A549 (cell line): ENCODE measurements around the gene CCN6. TPM values are rescaled to one million over a fixed set of nuclear protein-coding genes. Genes with fewer than 3 reads are reported as not detected.

ENCODE experiments used
- ATAC-seq, 2 experiments: fragments of 200-7000 bp in 1 of 2; fragments of >200 bp in 1 of 2; cut with Nextera tagmentation in 1 of 2; cut with Tn5 transposase in 1 of 2; 3 replicates each; pipeline versions ENCODE4 v1.8.0 to v1.9.1; 2018 to 2020; ENCODE audit warnings: mild to moderate bottlenecking in 1 of 2, moderate library complexity in 1 of 2
- CTCF ChIA-PET: fragments of 300-600 bp; sonication (Branson Sonifier 250); formaldehyde crosslinking; extraction: SDS; loops from one replicate; lab custom pipeline; 2021; ENCODE audit warnings: antibody characterized with exemption, inconsistent platforms; lab: Yijun Ruan, JAX
- POLR2A ChIA-PET: fragments of 350-600 bp; formaldehyde crosslinking; extraction: SDS; loops from one replicate; lab custom pipeline; 2021; ENCODE audit warnings: antibody characterized with exemption, inconsistent platforms; lab: Yijun Ruan, JAX
- DNase-seq, 2 experiments: peaks; one replicate each; pipeline versions ENCODE4 v3.0.0 to v3.0.0-alpha.2; 2011 to 2016; ENCODE audit warnings: low read depth in 1 of 2, low spot score in 1 of 2
- FAIRE-seq: peaks from 2 replicates; lab custom pipeline; 2011; peaks lifted over from hg19 to GRCh38; lab: Jason Lieb, UNC
- H3K27ac ChIP-seq, 2 experiments: fragments of >200 bp; sonication (Bioruptor Twin); formaldehyde crosslinking; 3 replicates each; pipeline ENCODE4 v1.5.1; 2016 to 2017
- H3K4me1 ChIP-seq: fragments of >200 bp; sonication (Bioruptor Twin); formaldehyde crosslinking; 3 replicates; pipeline ENCODE4 v1.6.1; 2016
- H3K4me2 ChIP-seq: fragments of >200 bp; sonication (Bioruptor Twin); formaldehyde crosslinking; 3 replicates; pipeline ENCODE4 v1.6.1; 2016
- H3K4me3 ChIP-seq: fragments of >200 bp; sonication (Bioruptor Twin); formaldehyde crosslinking; 3 replicates; pipeline ENCODE4 v1.5.1; 2016
- H3K9me3 ChIP-seq: fragments of >200 bp; sonication (Bioruptor Twin); formaldehyde crosslinking; 3 replicates; pipeline ENCODE4 v1.6.1; 2016
- CBX8 ChIP-seq: fragments of 200-600 bp; sonication (generic); IDR thresholded peaks from 2 replicates; pipeline ENCODE4 v1.6.1; 2016
- FOSB ChIP-seq: fragments of 250-450 bp; sonication (Bioruptor Pico); IDR thresholded peaks from 2 replicates; pipeline ENCODE4 v1.5.0; 2020; ENCODE audit warnings: mild to moderate bottlenecking, moderate library complexity
- GATA3 ChIP-seq: IDR thresholded peaks from 2 replicates; pipeline ENCODE4 v1.6.1; 2012; ENCODE audit warnings: borderline replicate concordance
- HEYL ChIP-seq: fragments of 250-450 bp; sonication (Bioruptor Pico); IDR thresholded peaks from 2 replicates; pipeline ENCODE4 v1.8.0; 2021; ENCODE audit warnings: mild to moderate bottlenecking, moderate library complexity
- HOXA7 ChIP-seq: fragments of 250-450 bp; sonication (Bioruptor Pico); IDR thresholded peaks from 2 replicates; pipeline ENCODE4 v1.5.0; 2020; ENCODE audit warnings: mild to moderate bottlenecking, moderate library complexity
- HOXB13 ChIP-seq: fragments of 250-450 bp; sonication (Bioruptor Pico); IDR thresholded peaks from 2 replicates; pipeline ENCODE4 v1.5.0; 2020; ENCODE audit warnings: low read depth, mild to moderate bottlenecking, moderate library complexity
- KDM5A ChIP-seq: fragments of 200-600 bp; sonication (generic); IDR thresholded peaks from 2 replicates; pipeline ENCODE4 v1.6.1; 2016; ENCODE audit warnings: antibody characterized with exemption, mild to moderate bottlenecking
- NR3C1 ChIP-seq: fragments of >200 bp; sonication (Bioruptor Twin); formaldehyde crosslinking; IDR thresholded peaks from 3 replicates; pipeline ENCODE4 v1.6.1; 2017
- SMC3 ChIP-seq: fragments of >200 bp; sonication (Bioruptor Twin); formaldehyde crosslinking; IDR thresholded peaks from 3 replicates; pipeline ENCODE4 v1.6.1; 2018; ENCODE audit warnings: inconsistent platforms
- WGBS: methylation state at CpG from one replicate; pipeline ENCODE4 v1.1.6; 2017; ENCODE audit errors: missing lambda C conversion rate; 5-methylcytosine and 5-hydroxymethylcytosine counted together
- polyA plus RNA-seq, 4 experiments: library from polyadenylated mRNA; depleted of rRNA in 3 of 4; stranded (reverse); fragments of >200 nt; fragmentation: RNase III in 1 of 4; extraction: RNeasy Plus Mini Kit Qiagen cat#74134 plus additional on column Dnase treatment in 1 of 4; gene quantifications; 2 replicates in 3 of 4; 3 replicates in 1 of 4; pipeline ENCODE4 v1.2.3, GENCODE V29; 2011 to 2017
- TF ChIP-seq, protein P1 (sequence below): fragments of >200 bp; sonication (Bioruptor Twin); formaldehyde crosslinking; IDR thresholded peaks from 2 replicates; pipeline ENCODE4 v1.6.1; 2016
- TF ChIP-seq, protein P2 (sequence below): fragments of 450-650 bp; IDR thresholded peaks from 2 replicates; pipeline ENCODE4 v1.6.1; 2014; ENCODE audit warnings: antibody characterized with exemption
- TF ChIP-seq, protein P3 (sequence below): fragments of 250-450 bp; sonication (Bioruptor Pico); IDR thresholded peaks from 2 replicates; pipeline ENCODE4 v1.5.0; 2021; ENCODE audit warnings: mild to moderate bottlenecking, moderate library complexity, borderline replicate concordance
- TF ChIP-seq, protein P4 (sequence below): IDR thresholded peaks from 2 replicates; pipeline ENCODE4 v1.6.1; 2012
- TF ChIP-seq, protein P5 (sequence below): IDR thresholded peaks from 2 replicates; pipeline ENCODE4 v1.6.1; 2012

CCN6 gene
- polyA plus RNA-seq, 2 of the 4 experiments (the other 2 are of a cell fraction) = not detected

DNA sequence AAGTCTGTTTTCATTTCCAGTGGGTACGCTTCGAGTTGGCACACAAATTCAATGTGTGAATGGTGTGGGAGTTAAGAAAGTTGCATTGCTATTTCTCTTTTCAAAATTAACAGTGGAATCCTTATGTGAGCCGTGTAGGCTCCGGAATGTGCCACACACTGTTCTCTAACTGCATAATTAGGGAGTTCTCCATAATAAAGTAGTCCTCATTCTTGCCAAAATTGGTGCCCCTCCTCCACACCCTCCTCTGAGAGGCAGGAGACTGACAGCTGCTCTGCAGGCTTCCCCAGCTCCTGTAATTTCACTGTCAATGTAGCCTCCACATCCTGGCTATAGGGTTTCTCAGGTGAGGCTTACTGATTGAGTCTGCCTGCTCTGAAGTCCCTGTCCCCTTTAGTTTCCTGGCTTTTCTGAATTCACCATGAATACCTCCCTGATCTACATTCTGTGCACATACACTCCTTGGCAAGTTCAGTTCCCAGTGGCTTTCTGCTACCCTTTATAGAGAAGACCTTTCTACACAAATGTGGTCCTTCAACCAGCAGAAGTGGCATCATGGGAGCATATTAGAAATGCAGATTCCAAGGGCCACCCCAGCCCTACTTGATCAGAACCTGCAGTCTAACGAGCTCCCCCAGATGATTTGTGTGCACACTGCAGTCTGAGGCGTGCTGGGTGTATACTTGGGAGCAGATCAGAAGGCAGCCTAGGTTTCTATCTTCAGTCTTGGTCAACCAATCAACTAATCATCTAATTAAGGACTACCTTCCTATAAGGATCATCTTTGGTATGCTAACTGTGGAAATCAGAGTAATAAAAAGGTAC, 19.9 kb upstream of the CCN6 start:
- no peak for ATAC-seq
- peaks cover 5% of the 10 kb centered on the region; the same call in 1 of the 3 replicates for H3K4me1 ChIP-seq

DNA sequence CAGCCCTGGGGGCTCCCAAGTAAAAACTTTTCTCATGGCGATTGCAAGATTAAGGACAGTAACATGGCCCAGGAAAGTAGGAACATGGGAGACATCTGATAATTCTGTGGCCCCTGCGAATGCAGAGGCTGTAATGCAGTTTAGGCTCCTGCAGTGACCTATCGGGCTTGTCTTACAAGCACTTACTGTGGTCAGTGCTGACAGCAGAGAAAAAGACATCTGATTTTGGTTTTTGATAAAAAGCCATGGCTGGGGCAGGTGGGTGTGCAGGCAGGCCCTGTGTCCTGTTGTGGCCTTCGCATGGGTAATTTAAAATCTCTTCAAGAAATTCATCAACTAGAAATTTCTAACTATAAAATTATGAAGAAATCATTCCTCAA, 19.3 kb upstream of the CCN6 start:
- H3K9me3 ChIP-seq = no peaks in the 10 kb centered on the region
- ChIA-PET POLR2A (no interaction called here), CTCF (no interaction called here)
- peaks cover 5% of the 10 kb centered on the region; the same call in 1 of the 3 replicates for H3K4me1 ChIP-seq
- no peak overlapping the region for H3K4me3 ChIP-seq
- ATAC-seq (no peak), FAIRE-seq (no peak), DNase-seq (no peak)
- 73% methylated on average over 4 of the region's 4 CpGs for WGBS
- no peak overlapping the region for H3K4me2 ChIP-seq
- H3K27ac ChIP-seq = no peak overlapping the region
- TF ChIP-seq CBX8 = no peak

More for the DNA sequence above, 19.9 kb upstream of the CCN6 start:
- 43% methylated on average over 5 of the region's 6 CpGs for WGBS
- TF ChIP-seq GATA3 (no peak), HOXB13 (CRISPR knock-in tag) (no peak), HOXA7 (CRISPR knock-in tag) (no peak)
- DNase-seq = no peak
- Histone ChIP-seq H3K27ac (no peak overlapping the region), H3K4me2 (no peak overlapping the region), H3K4me3 (no peak overlapping the region), H3K9me3 (no peaks in the 10 kb centered on the region)
- CTCF ChIA-PET = interaction anchor here (1.7 kb wide), 1 partner anchor 8 kb away, joined by 4 read pairs; no protein-coding TSS in a partner anchor
- no peak for FAIRE-seq
- POLR2A ChIA-PET = no interaction called here

DNA sequence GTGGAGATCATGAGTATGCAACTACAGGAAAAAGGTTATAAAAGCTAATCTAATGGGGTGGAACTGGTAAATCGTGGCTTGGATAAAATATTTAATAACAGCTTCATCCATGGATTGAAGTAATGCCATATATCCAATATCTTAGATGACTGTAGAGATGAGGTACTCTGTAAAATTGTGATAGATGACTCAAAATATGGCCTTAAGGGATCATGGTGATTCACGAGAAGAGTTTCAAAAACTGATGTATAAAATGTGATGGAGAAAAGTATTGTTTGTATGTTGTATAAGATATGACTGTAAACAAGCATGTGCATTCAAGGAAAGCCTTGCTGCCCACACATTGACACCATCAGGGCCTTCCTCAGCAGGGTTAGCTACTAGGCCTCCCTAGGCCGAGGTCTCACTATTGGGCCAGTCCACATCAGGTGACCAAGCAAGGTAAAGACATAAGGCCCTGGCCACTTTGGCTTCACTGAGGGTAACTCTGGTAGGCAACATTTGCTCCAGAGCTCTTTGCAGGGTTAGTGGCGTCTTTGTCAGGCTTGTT, 17.7 kb upstream of the CCN6 start:
- no peak overlapping the region for H3K4me3 ChIP-seq
- POLR2A ChIA-PET = no interaction called here
- no peak overlapping the region for H3K27ac ChIP-seq
- no peaks in the 10 kb centered on the region for H3K9me3 ChIP-seq
- H3K4me1 ChIP-seq = peaks cover 5% of the 10 kb centered on the region; the same call in 1 of the 3 replicates
- WGBS = 57% methylated on average over 4 of the region's 4 CpGs
- CTCF ChIA-PET = interaction anchor here (1.1 kb wide), 1 partner anchor 327 kb away, joined by 4 read pairs; no protein-coding TSS in a partner anchor
- no peak for FAIRE-seq
- ATAC-seq = no peak
- no peak overlapping the region for H3K4me2 ChIP-seq
- TF ChIP-seq, protein P1, sequence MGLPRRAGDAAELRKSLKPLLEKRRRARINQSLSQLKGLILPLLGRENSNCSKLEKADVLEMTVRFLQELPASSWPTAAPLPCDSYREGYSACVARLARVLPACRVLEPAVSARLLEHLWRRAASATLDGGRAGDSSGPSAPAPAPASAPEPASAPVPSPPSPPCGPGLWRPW = no peak
- TF ChIP-seq HEYL (CRISPR knock-in tag) = no peak
- TF ChIP-seq, protein P2, sequence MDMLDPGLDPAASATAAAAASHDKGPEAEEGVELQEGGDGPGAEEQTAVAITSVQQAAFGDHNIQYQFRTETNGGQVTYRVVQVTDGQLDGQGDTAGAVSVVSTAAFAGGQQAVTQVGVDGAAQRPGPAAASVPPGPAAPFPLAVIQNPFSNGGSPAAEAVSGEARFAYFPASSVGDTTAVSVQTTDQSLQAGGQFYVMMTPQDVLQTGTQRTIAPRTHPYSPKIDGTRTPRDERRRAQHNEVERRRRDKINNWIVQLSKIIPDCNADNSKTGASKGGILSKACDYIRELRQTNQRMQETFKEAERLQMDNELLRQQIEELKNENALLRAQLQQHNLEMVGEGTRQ = no peak
- no peak for TF ChIP-seq FOSB
- TF ChIP-seq, protein P3, sequence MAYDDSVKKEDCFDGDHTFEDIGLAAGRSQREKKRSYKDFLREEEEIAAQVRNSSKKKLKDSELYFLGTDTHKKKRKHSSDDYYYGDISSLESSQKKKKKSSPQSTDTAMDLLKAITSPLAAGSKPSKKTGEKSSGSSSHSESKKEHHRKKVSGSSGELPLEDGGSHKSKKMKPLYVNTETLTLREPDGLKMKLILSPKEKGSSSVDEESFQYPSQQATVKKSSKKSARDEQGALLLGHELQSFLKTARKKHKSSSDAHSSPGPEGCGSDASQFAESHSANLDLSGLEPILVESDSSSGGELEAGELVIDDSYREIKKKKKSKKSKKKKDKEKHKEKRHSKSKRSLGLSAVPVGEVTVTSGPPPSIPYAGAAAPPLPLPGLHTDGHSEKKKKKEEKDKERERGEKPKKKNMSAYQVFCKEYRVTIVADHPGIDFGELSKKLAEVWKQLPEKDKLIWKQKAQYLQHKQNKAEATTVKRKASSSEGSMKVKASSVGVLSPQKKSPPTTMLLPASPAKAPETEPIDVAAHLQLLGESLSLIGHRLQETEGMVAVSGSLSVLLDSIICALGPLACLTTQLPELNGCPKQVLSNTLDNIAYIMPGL (CRISPR knock-in tag) = no peak
- TF ChIP-seq, protein P4, sequence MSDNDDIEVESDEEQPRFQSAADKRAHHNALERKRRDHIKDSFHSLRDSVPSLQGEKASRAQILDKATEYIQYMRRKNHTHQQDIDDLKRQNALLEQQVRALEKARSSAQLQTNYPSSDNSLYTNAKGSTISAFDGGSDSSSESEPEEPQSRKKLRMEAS = no peak
- no peak for TF ChIP-seq KDM5A
- TF ChIP-seq, protein P5, sequence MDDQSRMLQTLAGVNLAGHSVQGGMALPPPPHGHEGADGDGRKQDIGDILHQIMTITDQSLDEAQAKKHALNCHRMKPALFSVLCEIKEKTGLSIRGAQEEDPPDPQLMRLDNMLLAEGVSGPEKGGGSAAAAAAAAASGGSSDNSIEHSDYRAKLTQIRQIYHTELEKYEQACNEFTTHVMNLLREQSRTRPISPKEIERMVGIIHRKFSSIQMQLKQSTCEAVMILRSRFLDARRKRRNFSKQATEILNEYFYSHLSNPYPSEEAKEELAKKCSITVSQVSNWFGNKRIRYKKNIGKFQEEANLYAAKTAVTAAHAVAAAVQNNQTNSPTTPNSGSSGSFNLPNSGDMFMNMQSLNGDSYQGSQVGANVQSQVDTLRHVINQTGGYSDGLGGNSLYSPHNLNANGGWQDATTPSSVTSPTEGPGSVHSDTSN = no peak
- no peak for TF ChIP-seq NR3C1
- no peak for TF ChIP-seq SMC3
- no peak for DNase-seq
